Amniotic epithelial cell (primary cell): ENCODE data around the gene DHX58.
A peak's percentile ranks its signal among the peaks of the same experiment; 100 is the strongest.

Source experiments
- DNase-seq: peaks from one replicate; pipeline ENCODE4 v3.0.0-alpha.2; 2010; ENCODE audit warnings: low read depth

Gene DHX58

DNA sequence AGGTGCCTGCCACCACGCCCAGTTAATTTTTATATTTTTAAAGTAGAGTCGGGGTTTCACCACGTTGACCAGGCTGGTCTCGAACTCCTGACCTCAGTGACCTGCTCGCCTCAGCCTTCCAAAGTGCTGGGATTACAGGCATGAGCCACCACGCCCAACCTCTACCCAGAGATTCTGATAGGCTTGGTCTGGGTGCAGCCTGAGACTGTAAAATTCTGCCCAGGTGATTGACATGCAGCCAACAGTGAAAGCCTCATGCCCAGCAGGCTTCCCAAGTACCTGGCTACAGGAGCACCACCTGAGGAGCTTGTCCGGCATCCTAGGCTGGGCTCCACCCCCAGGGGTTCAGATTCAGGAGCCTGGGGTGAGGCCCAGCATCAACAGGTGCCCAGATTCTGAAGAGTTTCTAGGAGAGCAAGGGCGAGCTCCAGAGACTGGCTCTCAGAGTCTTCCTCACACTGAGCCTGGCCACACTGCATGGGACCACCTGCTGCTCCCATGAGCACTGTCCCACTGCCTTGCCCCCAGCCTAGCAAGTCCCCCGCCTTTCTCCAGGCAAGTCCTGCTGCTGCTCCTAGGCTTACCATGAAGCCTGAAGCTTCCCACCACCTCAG, 30.9 kb downstream of the DHX58 start:
- no peak for DNase-seq

DNA sequence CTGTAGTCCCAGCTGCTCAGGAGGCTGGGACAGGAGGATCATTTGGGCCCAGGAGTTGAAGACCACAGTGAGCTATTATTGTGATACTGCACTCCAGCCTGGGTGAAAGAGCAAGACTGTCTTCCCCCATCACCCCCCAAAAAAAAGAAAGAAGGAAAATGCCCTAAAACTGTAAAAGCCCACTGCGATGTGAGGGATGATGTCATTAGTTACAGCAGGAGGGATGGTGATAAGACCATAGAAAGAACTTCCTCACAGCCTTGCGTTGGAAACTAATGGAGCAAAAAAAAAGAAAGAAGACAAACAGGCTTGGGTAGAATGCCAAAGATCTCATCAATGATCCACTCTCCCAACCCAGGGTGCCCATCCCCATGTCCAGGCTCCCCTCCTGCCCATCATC, 33.0 kb downstream of the DHX58 start:
- no peak for DNase-seq

DNA sequence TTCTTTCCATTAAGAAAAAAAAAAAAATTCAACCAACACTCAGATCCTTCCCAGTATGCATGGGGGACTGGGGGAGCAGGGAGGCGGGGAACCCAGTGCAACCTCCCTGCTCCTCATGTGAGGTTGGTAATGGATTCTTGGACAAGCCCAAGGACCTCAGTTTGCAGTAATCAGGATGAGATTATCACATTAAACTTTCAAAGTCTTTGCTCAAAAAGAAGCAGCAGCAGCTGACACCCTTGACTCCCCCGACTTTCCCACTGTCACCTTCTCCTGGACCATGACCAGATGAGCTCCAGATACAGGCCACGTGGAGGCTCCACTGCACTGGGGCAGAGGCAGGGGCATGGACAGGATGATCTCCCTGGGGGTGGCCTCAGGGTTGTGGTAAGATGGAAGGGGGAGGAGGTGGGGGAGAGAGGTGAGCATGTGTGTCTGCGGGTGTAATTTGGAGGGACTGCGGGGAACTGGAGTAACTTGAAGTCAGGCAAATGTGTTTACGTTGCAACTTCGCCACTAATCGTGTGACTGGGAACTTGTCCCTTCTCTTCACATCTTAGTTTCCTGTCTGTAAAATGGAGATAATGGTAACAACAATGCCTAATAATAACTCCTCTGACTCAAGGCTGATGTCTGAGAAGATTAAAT, 34.0 kb downstream of the DHX58 start:
- no peak for DNase-seq

DNA sequence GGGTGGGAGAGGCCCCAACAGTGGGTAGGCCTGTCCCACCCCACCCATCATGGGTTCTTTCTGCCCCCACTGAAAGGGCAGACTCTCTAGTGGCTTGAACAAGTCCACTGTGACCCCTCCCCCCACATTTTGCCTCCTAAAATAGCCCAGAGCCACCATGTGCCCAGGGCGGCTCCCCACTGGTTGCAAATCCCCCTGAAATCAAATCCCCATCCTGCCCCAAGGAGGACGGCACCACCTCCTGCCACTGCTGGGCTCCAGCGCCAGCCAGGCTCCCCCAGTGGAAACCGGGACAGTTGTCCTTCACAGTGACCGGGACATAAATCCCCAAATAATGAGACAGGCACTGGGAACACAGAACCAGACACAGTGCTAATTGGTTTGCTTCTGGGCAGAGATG, 34.8 kb downstream of the DHX58 start:
- no peak for DNase-seq

DNA sequence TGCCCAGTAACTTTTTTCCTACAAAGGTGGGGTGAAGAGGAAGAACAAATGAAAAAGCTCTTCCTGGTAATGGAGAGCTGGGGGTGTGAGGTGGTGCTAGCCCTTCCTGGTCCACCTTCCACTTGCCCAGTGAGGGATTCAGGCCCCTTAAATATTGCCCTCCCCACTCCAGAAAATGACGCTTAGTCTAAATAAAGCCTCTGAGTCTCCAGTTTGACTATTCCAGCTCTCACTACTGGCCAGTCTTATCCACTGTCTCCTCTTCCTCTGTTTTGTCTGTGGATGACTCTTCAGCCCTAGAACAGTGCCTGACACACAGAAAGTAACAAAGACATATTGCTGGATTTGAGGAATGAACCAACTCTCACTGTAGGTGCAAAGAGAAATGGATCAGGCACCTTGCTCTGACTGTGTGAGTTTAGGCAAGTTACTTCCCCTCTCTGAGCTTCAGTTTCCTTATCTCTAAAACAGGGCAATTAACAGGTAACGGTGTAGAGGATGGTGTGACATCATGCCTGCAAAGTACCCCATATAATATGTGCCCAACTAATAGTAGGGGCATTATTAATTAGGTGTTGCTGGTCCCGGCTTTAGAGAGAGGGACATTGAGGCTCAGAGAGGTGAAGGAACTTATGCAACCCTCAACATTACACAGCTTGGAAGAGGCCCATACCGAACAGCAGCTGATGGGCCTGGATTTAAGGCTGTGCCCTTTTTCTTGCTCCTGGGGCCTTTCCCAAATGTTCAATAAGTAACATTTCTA, 35.5 kb downstream of the DHX58 start:
- no peak for DNase-seq

DNA sequence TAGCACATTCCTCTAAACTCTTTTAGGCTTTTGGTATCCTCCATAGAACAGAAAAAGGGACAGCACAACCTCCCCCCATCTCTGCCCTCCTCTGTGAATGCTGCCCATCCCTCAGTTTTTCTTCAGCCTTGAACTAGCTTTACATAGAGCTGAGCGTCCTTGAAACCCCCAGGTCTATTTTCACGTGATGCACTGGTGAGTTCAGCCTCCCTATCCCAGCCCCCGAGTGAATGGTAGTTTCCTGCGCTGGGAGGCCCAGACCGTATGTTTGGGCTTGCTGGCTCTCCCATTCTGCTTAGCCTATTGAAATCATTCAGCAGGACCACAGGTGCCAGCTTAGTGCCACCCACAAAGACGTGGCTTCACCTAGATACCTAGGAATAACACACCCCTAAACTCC, 36.7 kb downstream of the DHX58 start:
- no peak for DNase-seq

DNA sequence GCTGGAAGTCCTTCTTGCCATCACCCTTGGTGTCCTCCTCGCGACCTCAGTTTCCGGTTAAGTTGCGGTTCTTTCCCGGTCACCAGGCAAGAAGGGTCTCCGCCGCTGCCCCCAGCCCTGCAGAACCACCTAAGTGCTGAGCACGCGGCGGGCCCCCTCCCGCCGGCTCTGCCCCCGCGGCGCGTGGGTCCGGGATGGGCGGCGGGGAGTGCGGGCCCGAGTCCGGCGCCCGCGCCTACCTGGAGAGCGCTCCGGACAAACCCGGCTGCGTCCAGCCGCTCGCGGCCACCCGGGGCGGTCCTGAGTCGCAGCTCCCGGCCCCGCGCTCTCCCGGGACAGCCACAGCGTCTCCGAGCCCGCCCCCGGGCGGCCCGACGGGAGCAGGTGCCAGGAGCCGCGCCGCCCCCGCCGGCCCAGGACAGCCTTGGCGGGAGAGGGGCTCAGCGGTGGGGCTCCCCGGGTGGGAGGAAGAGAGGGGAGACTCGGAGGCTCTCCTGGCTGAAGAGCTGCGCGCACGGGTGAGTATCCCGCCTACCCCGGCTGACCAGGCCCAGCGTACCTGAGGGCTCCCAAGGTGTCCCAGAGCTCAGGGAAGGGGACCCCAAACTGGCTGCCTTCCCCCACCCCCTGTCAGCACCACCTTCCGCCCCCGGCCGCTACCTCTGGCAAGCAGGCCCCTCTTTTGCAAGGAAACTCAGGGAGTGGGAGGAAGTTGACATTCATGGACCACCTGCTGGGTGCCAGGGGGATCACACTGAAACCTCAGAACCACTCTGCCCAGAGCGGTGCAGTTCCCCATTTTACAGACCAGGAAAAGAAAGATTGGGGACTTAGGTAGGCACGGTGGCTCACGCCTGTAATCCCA, 40.0 kb downstream of the DHX58 start:
- DNase-seq = no peak

DNA sequence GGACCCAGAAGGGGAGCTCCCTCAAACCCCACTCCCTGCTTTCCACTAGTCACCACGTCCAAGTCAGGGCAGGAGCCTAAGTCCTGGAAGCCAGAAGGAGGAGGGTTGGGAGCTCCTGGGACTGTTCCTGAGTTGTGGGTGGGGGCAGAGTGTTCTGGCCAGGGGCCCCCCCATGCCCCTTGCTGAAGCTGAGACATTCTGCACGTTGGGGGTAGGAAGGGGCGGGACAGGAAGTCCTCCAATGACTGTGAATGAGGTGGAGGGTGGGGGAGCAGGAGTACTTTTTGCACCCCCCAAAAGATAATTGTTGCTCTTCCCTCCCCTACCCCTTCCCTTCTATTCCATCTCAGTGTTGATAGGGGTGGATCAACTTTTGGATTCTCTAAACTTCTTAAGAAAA, 40.7 kb downstream of the DHX58 start:
- no peak for DNase-seq

DNA sequence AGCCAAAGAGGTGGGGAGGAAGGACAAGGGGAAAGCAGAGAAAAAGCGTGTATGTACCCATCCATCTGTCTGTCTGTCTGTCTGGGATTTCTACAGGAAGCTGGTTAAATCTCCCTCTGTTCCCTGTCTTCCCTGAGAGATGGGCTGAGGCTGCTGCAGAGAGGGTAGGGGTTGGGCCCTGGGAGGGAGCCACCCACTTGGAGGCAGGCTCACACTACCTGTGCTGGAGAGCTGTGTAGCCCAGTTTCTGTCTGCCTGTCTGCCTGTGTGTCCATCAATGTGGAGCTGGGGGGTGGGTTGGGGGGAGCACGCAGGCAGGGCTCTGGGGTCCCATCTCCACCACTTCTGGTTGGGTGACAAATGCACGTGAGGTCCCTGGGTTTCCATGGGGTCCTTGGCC, 43.5 kb downstream of the DHX58 start:
- DNase-seq = no peak

DNA sequence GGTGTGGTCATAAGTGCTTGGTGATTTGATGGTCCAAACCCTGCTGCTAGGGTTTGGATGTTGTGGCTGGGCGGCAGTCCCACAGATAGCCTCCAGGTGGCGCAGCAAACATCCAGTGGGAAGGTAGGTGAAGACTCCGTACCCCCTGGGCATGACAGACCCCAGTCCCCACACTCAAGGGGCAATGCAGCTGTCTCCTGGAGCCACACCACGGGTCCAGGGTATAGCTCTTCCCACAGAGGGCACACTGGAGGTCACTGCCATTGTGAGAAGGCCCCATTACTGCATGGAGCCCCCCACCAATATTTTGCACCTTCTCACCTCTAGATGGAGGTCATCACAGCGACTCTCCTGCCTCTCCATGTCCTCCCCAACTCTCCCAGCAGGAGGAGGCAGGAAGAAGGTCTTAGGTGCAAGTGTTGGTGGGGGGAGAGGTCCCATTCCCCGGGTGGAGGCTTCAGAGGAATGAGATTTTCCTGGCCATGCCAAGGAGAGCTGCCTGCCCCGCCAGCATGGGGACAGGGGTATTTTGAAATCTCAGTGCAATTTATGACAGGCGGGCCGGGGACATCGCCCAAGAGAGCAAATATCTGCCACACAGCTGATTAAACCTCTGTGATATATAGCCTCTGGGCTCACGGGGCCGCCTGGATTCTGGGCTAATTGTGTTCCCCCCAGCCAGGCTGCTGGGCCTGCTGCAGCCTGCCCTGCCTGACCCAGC, 45.0 kb downstream of the DHX58 start:
- peak; percentile 19 for DNase-seq

DNA sequence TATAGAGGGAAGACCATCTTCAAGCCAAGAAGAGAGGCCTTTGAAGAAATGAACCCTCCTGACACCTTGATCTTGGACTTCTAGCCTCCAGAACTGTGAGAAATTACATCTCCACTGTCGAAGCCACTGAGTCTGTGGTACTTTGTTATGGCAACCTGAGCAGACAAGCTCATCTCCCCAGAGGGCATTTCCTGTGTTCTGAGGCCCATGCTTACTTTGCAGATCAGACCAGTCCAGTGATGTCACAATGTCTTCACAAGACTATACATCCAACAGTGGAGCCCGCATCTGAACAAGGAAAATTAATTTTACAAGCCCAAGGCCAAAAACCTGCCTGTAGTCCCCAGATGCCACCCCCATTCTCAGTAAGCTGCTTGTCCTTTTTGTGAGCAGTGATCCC, 47.3 kb downstream of the DHX58 start:
- DNase-seq = no peak

DNA sequence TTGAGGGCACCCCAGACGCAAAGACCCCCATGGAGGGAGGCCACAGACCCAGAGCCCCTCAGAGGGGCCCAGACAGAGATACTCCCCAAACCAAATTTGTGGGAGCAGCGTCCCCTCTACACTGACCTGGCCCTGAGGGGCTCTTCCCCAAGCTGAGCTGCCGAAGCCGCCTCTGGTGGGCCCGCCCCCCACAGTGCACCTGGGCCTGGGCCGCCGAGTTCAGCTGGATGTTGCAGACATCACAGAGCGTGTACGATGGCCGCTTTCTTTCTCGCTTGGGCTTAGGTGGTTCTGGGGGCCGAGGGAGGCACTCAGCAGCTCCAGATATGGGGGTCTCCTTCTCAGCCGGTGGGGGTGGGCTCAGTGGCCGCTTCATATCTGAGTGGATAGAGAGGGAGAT, 49.8 kb downstream of the DHX58 start:
- DNase-seq = no peak

DNA sequence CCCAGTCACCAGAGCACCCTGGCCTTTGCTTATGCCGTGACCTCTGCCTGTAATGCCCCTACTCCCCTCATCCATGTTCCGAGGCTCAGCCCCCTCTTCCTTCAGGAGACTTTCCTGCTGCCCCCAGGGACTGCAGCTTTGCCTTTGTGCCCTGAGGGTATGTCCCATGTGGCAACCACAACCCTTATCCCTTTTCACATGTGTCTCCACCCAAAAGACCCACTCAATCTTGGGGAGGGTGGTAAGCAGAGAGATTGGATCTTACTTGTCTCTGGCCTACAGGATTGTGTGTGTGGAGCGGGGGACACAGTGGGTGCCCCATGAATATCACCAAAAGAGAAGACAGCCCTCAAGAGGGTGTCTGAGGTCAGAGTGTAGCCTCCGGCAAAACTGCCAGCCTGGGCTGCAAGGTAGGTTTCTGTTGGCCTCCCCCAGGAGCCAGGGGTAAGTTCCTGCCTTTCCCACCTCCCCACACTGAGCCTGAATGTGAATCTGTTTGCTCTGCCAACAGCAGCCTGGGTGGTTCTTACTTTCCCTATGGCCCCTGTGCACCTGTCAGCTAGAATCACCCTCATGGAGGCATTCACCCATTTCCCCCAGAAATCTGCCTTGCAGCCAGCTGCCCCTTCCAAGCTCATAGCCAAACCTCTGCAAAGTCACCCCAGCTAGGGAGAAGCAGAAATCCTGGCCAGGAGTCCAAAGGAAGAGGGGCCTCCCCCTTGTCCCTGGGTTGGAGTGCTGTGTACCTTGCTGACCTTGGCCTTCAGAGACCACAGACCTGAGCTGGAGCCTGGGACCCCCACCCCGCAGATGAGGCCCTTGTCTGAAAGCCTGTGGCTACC, 50.6 kb downstream of the DHX58 start:
- DNase-seq = no peak

DNA sequence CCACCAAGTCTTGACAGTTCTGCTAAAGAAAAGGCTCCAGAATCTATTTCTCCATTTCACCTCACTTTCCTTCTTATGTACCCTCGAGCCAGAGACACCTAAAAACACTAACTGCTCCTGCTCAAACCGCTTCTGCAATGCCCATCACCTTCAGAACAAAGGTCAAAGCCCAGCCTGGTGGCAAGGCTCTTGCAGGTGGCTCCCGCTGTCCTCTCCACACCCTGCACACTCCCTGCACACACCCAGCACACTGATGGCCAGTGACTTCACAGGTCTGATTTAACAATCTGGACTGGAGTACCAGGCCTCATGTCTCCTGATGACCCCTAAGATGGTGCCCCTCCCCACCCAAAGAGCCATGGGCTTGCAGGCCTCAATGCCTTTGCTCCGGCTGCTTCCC, 52.3 kb downstream of the DHX58 start:
- no peak for DNase-seq

DNA sequence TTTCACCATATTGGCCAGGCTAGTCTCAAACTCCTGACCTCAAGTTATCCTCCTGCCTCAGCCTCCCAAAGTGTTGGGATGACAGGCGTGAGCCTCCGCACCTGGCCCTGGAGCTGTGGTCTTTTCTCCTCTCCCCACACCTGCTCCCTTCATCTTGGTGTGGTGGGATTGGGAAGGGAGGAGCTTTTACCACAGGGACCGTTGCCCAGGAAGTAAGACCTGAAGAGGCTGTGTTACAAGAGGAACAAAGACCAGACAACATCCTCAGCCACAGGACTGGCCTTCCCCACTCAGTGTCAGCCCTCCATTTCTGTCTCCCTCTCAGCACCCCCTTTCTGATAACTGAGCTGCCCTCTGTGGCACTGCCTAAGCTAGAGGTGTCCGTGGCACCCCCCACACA, 52.7 kb downstream of the DHX58 start:
- DNase-seq = no peak

DNA sequence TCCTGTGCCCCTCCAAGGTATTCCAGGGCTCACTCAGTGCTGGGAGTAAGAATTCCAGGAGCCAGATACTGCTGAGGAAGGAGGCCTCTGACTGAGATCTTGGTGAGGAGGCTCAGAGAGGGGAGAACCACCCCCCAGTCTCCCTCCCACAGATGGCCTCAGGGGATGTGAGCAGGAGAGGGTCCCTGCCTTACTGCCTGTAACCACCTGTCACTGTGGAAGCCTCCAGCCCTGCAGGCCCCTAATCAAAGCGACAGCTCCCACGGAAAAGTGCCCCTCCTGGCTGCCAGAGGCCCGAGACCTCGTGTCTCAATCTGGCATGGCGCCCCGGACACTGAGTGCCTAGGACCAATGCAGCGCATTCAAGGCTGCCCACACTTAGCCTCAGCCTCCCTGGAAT, 54.5 kb downstream of the DHX58 start:
- no peak for DNase-seq

DNA sequence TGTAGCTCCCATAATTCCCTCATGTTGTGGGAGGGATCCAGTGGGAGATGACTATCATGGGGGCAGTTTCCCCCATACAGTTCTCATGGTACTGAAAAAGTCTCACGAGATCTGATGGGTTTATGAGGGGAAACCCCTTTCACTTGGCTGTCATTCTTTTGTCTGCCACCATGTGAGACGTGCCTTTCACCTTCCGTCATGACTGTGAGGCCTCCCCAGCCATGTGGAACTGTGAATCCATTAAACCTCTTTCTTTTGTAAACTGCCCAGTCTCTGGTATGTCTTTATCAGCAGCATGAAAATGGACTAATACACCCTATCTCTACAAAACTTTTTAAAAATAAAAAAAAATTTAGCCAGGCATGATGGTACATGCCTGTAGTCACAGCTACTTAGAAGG, 55.9 kb downstream of the DHX58 start:
- no peak for DNase-seq

DNA sequence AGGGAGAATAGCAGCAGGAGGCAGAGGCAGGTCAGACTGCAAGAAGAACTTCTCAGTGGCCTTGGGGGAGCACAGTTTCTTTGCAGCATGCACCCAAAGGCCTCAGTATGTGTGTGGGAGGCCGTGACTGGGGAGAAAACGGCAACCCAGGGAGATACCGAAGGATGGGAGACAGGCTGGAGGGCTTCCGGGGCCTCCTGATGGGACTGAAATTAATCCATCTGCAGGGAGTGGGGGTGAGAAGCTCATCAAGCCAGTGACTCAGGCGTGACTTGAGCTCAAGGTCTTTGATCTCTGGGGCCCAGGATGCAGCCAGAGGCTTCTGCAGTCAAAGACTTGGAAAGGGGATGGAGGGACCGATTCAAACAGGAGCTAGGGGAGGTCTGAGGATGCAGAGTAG, 57.0 kb downstream of the DHX58 start:
- DNase-seq = peak; percentile 57

DNA sequence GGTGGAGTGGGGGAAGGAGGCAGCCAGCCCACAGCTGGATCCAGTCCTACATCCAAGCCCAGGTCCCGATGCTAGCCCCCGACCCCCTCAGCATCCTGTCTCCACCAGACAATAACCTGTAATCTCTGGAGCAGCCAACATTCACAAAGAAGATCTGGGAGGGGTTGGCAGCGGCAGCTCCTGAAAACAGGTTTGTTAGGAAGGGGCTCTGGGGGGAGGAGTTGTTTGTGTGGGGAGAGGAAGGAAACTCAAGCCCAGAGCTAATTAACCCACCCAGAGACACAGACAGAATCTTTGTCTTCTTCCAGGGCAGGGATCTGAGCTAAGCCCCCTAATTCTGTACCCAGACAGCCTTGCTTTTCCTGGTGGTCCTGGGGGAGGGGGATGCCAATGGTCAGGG, 57.5 kb downstream of the DHX58 start:
- no peak for DNase-seq

DNA sequence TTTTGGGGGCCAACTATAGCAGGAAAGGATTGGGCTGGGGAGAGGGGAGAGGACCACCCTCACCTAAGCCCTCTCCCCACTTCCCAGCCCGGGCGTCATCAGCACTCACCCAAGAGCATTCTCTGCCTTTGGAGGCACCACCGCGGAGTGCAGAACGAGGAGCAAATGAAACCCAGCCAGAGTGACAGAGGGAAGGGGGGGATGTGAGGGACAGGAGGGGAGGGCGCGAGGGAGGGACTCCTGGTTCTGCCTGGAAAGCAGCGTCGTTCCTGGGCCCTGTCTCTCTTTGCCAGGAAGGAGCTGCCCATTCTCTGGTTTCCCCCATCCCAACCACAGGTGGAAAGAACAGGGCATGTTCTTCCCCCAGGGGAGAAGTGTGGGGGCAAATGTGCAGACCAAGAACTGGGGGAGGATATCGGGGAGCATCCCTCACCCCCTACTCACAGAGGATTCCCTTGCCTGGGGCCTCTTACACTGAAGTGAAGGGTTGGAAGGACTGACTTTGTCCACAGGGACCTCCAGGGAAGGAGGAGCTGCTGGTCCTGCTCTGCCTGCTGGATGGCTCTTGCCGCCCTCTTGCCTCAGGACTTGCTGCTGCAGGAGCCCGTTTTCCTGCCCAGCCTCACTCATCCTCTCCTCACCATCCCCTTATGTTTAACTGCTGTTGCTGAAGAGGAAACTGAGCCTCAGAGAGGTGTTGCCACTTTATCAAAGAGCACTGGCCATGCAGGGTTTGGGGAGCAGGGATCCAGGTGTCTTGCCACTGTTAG, 58.6 kb downstream of the DHX58 start:
- DNase-seq = no peak
